ENCODE measurements around the gene SUSD2. TPM values are rescaled to one million over a fixed set of nuclear protein-coding genes. Genes with fewer than 3 reads are reported as not detected.

The SUSD2 gene
- total RNA-seq: 3.4 and 12.4 TPM in 2 replicates

GRCh38 chr22:24181088-24181995 lies at the start of gene SUSD2:
Gene SUSD2 (plus strand): TSS chr22:24181487. CDS start chr22:24181520, 33 bp downstream.

Other genes starting within 250 kb of the SUSD2 start
- 0.16 and 3.3 TPM in 2 replicates for gene GSTT2B, start 220.3 kb upstream of the SUSD2 start, total RNA-seq
- gene DDTL, start 214.6 kb upstream of the SUSD2 start, total RNA-seq: 0.61 TPM in 1 of 2 replicates, not detected in the other
- gene DDT, start 207.0 kb upstream of the SUSD2 start, total RNA-seq: 48.4 and 59.9 TPM in 2 replicates
- gene GSTT2, start 201.4 kb upstream of the SUSD2 start, total RNA-seq: 0.16 and 2.3 TPM in 2 replicates
- not detected in 2 replicates for gene GSTT4, start 176.0 kb upstream of the SUSD2 start, total RNA-seq
- gene CABIN1, start 170.2 kb upstream of the SUSD2 start, total RNA-seq: 55.3 and 57.0 TPM in 2 replicates
- gene GGT5, start 63.6 kb downstream of the SUSD2 start, total RNA-seq: 2.9 and 3.3 TPM in 2 replicates
- 35.7 and 38.6 TPM in 2 replicates for gene SPECC1L, start 89.3 kb downstream of the SUSD2 start, total RNA-seq
- gene ADORA2A, start 246.1 kb downstream of the SUSD2 start, total RNA-seq: 0.24 and 3.1 TPM in 2 replicates

All from hair follicle dermal papilla cell (primary cell).